ENCODE data around the gene MYH14. TPM values are rescaled to one million over a fixed set of nuclear protein-coding genes. Genes with fewer than 3 reads are reported as not detected.

The MYH14 gene
- total and polyA plus RNA-seq, 9 of the 15 experiments (the other 6 are each of a cell fraction or from before 2014, with no cell fraction given): 0.04 to 0.86 (median 0.19) TPM; not detected in 2

DNA sequence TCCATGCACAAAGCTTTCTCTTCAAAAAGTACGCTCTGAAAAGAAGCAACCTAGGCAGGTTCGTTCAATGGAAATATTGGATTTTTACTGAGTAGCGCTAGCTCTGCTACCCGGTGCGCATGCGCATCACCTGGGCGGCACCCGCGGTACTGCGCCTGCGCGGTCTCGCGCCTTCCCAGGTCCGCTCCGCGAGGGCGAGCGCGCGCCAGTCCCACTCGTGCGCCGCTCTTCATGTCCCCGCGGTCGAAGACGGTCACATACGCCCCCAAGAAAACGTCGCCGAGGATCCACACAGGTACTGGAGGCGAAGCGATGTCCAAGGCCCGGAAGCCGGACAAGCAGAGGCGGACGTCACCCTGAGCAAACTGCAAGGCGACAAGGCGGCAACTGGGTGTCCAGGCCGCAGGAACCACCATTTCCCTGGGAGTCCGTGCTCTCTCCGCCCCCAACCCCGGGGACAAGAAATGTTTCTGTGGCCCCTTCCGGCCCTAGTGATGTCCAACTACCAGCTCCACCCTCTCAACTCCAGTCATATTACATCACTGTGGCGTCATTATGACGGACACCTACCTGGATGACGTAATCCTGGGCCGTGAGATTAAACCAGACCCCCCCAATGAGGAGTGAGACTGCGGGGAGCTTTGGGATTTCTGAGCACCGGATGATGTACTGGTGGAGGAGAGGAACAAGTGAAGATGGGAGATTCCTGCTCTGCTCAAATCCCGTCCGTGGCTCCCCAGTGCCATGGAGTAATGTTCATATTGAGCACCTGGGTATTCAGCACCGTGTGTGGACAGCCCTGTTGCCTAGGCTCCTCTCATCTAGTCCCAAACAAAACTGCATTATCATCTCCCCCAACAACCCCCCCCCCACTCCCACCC is 130.6 kb downstream of the MYH14 start (continued):
- peak; percentile 95 for TF ChIP-seq MEIS2 (IDR thresholded peaks at IDR 0.05; ENCODE audit: partially characterized antibody)
- peak; percentile 64 for TF ChIP-seq DMBX1 (CRISPR knock-in tag; IDR thresholded peaks at IDR 0.05; ENCODE audit: borderline replicate concordance)
- TF ChIP-seq, protein P1, sequence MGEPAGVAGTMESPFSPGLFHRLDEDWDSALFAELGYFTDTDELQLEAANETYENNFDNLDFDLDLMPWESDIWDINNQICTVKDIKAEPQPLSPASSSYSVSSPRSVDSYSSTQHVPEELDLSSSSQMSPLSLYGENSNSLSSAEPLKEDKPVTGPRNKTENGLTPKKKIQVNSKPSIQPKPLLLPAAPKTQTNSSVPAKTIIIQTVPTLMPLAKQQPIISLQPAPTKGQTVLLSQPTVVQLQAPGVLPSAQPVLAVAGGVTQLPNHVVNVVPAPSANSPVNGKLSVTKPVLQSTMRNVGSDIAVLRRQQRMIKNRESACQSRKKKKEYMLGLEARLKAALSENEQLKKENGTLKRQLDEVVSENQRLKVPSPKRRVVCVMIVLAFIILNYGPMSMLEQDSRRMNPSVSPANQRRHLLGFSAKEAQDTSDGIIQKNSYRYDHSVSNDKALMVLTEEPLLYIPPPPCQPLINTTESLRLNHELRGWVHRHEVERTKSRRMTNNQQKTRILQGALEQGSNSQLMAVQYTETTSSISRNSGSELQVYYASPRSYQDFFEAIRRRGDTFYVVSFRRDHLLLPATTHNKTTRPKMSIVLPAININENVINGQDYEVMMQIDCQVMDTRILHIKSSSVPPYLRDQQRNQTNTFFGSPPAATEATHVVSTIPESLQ (CRISPR knock-in tag; IDR thresholded peaks at IDR 0.05): peak; percentile 99
- TF ChIP-seq NR2C1 (IDR thresholded peaks at IDR 0.05): 0 out of 2 replicates have a peak, but pooled peaks have one; percentile 5
- TF ChIP-seq NR2C1 (tag; IDR thresholded peaks at IDR 0.05): peak; percentile 48; the same call in 1 of the 2 replicates
- TF ChIP-seq ARID2 (IDR thresholded peaks at IDR 0.05): peak; percentile 10; the same call in 1 of the 2 replicates
- no peak for TF ChIP-seq RBM34 (IDR thresholded peaks at IDR 0.05; ENCODE audit: borderline replicate concordance, insufficient read depth, low read length)
- peak; percentile 98 for TF ChIP-seq MTA3 (IDR thresholded peaks at IDR 0.05; ENCODE audit: borderline replicate concordance)
- TF ChIP-seq YBX1 (IDR thresholded peaks at IDR 0.05): no peak
- TF ChIP-seq ZBTB40 (IDR thresholded peaks at IDR 0.05): peak; percentile 68
- TF ChIP-seq ZBTB40 (CRISPR knock-in tag; IDR thresholded peaks at IDR 0.05): peak; percentile 59; the same call in 1 of the 2 replicates
- peak; percentile 72; the same call in 1 of the 2 replicates for TF ChIP-seq TAF7 (tag; IDR thresholded peaks at IDR 0.05)
- TF ChIP-seq ZNF431 (CRISPR knock-in tag; IDR thresholded peaks at IDR 0.05): peak; percentile 80
- peak; percentile 63 for TF ChIP-seq RBBP5 (IDR thresholded peaks at IDR 0.05; ENCODE audit: borderline replicate concordance, insufficient read depth, low read length, poor library complexity, severe bottlenecking)
- no peak for TF ChIP-seq SNRNP70 (optimal IDR thresholded peaks at IDR 0.05; ENCODE audit: low read depth, low read length)
- peak; percentile 48 for TF ChIP-seq TAF1 (IDR thresholded peaks at IDR 0.05; ENCODE audit: control insufficient read depth, extremely low read depth, insufficient read depth, low read length, severe bottlenecking)

Data from K562 (cell line).